Activated CD4-positive, alpha-beta T cell treated with anti-CD3 and anti-CD28 coated beads for 36 hours (primary cell): Measurements from ENCODE around the gene ZNF281. TPM values are rescaled to one million over a fixed set of nuclear protein-coding genes. Genes with fewer than 3 reads are reported as not detected.
"Not testable (repeated sequence)": the region's sequence is repeated elsewhere in the genome, so short reads cannot be mapped to it uniquely, and the experiment has no call there.

ENCODE experiments used
- ATAC-seq: fragments of 200-7000 bp; cut with Tn5 transposase; one replicate; pipeline ENCODE4 v1.10.0; 2021; ENCODE audit warnings: mild to moderate bottlenecking, moderate library complexity
- CTCF ChIA-PET: fragments of 350-600 bp; sonication (Branson Sonifier 250); formaldehyde crosslinking; loops from one replicate; lab custom pipeline; 2021; ENCODE audit warnings: antibody characterized with exemption; lab: Charles Lee
- POLR2A ChIA-PET: fragments of 350-600 bp; sonication (Branson Sonifier 250); formaldehyde crosslinking; loops from one replicate; lab custom pipeline; 2021; ENCODE audit warnings: antibody characterized with exemption, inconsistent platforms; lab: Charles Lee
- DNase-seq: peaks from one replicate; pipeline ENCODE4 v3.0.0-alpha.2; 2020
- H3K27ac Mint-ChIP-seq: one replicate; pipeline ENCODE4 v1.8.0; 2021; ENCODE audit warnings: mixed read lengths
- H3K27me3 Mint-ChIP-seq: one replicate; pipeline ENCODE4 v1.8.0; 2021; ENCODE audit warnings: mixed read lengths
- H3K36me3 Mint-ChIP-seq: one replicate; pipeline ENCODE4 v1.8.0; 2021; ENCODE audit warnings: low read depth, mixed read lengths
- H3K4me1 Mint-ChIP-seq: one replicate; pipeline ENCODE4 v1.8.0; 2021; ENCODE audit warnings: mixed read lengths
- H3K4me3 Mint-ChIP-seq: one replicate; pipeline ENCODE4 v1.8.0; 2021; ENCODE audit warnings: mild to moderate bottlenecking, moderate library complexity, mixed read lengths
- H3K9me3 Mint-ChIP-seq: one replicate; pipeline ENCODE4 v1.8.0; 2021; ENCODE audit warnings: low read depth, mixed read lengths
- intact Hi-C, 2 experiments: fragments of 100-400 bp; cut with DNase I in 1 of 2; cut with micrococcal nuclease in 1 of 2; formaldehyde crosslinking; loops; one replicate each; pipeline versions ENCODE4 v1.14.2 to v1.15.1; 2022 to 2024; cut with DNase I, micrococcal nuclease
- total RNA-seq, 2 experiments: library from RNA; stranded (reverse); gene quantifications; one replicate each; pipeline ENCODE4 v1.2.3, GENCODE V29; 2021

ZNF281 gene
- total RNA-seq, 2 experiments from 2014 or later, result 10.8 to 13.5 TPM

GRCh38 chr1:200428482-200429205 lies 18.8 kb upstream of the ZNF281 start:
- Mint-ChIP-seq H3K4me1 (peaks cover 13% of the 10 kb centered on the region), H3K27ac (no peak overlapping the region), H3K9me3 (no peaks in the 10 kb centered on the region), H3K36me3 (no peaks in the 10 kb centered on the region), H3K27me3 (no peaks in the 10 kb centered on the region), H3K4me3 (no peak overlapping the region)
- DNase-seq (no peak), ATAC-seq (peak; percentile 60)
- ChIA-PET CTCF (no interaction called here), POLR2A (no interaction called here)
- intact Hi-C loops, result no loop called here

DNA sequence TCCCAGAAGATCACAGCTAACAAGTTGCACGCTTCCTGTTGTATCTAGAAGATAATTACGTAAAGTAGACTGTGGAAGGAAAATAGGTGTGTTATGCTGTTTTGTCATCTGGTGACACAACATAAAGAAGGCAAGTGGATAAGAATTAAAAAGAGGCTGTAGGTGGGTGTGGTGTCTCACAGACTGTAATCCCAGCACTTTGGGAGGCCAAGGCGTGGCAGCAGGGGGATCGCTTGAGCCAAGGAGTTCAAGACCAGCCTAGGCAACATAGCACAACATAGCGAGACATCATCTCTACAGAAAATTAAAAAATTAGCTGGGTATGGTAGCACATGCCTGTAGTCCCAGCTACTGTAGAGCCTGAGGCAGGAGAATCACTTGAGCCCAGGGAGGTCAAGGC lies 17.9 kb upstream of the ZNF281 start:
- ChIA-PET POLR2A (no interaction called here), CTCF (no interaction called here)
- Mint-ChIP-seq H3K27me3 (no peaks in the 10 kb centered on the region), H3K27ac (no peak overlapping the region), H3K4me1 (peaks cover 11% of the 10 kb centered on the region), H3K9me3 (no peaks in the 10 kb centered on the region), H3K4me3 (no peak overlapping the region), H3K36me3 (no peaks in the 10 kb centered on the region)
- intact Hi-C loops, result no loop called here
- ATAC-seq (no peak), DNase-seq (no peak)

DNA sequence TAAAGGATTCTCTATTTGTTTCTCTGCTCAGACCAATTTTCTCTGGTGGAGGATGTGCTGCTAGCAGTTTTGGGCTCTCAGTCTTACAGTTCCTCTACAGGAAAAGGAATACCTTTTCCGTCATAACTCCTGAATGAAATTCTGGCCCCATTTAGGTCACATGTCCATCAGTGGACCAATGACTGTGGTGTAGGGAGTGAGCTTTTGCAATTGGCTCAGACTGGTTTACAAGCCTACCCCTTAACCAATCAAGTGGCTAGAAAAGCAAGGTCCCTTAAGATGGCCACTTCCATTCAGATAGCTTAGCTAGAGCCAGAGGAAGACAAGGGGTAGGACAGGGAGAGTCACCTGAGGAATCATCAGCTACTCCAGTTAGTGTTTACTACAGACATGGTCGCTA lies 16.4 kb upstream of the ZNF281 start:
- ChIA-PET CTCF (interaction anchor here (0.6 to 1.0 kb wide), 2 partner anchors 84 to 129 kb away, joined by 3 read pairs; no protein-coding TSS in a partner anchor), POLR2A (no interaction called here)
- no peaks in the 10 kb centered on the region for H3K27me3 Mint-ChIP-seq
- no peak for ATAC-seq
- H3K4me1 Mint-ChIP-seq, result peaks cover 8% of the 10 kb centered on the region
- H3K36me3 Mint-ChIP-seq, result no peaks in the 10 kb centered on the region
- no peak overlapping the region for H3K27ac Mint-ChIP-seq
- DNase-seq, result no peak
- intact Hi-C loops, result no loop called here
- no peak overlapping the region for H3K4me3 Mint-ChIP-seq
- H3K9me3 Mint-ChIP-seq, result no peaks in the 10 kb centered on the region

GRCh38 chr1:200423235-200423634 lies 13.4 kb upstream of the ZNF281 start:
- H3K27me3 Mint-ChIP-seq, result no peaks in the 10 kb centered on the region
- no peaks in the 10 kb centered on the region for H3K36me3 Mint-ChIP-seq
- H3K9me3 Mint-ChIP-seq, result no peaks in the 10 kb centered on the region
- intact Hi-C loops, result no loop called here
- no peak overlapping the region for H3K4me3 Mint-ChIP-seq
- ATAC-seq (no peak), DNase-seq (no peak)
- CTCF ChIA-PET, result no interaction called here
- H3K27ac Mint-ChIP-seq, result no peak overlapping the region
- H3K4me1 Mint-ChIP-seq, result peaks cover 4% of the 10 kb centered on the region
- POLR2A ChIA-PET, result no interaction called here

GRCh38 chr1:200422211-200422610 lies 12.4 kb upstream of the ZNF281 start:
- H3K9me3 Mint-ChIP-seq, result no peaks in the 10 kb centered on the region

GRCh38 chr1:200415789-200416593 lies 6.2 kb upstream of the ZNF281 start:
- ATAC-seq, result peak; percentile 33
- intact Hi-C loops, result no loop called here
- POLR2A ChIA-PET, result no interaction called here
- H3K9me3 Mint-ChIP-seq, result no peaks in the 10 kb centered on the region
- no peaks in the 10 kb centered on the region for H3K27me3 Mint-ChIP-seq
- no peak overlapping the region for H3K27ac Mint-ChIP-seq
- H3K4me1 Mint-ChIP-seq, result peaks cover 9% of the 10 kb centered on the region
- no peak for DNase-seq
- no peaks in the 10 kb centered on the region for H3K36me3 Mint-ChIP-seq
- H3K4me3 Mint-ChIP-seq, result no peak overlapping the region
- CTCF ChIA-PET, result interaction anchor here (0.9 kb wide), 2 partner anchors 143 to 272 kb away, joined by 3 read pairs; no protein-coding TSS in a partner anchor

More at GRCh38 chr1:200422211-200422610, 12.4 kb upstream of the ZNF281 start:
- intact Hi-C loops, result no loop called here
- H3K4me1 Mint-ChIP-seq, result no peaks in the 10 kb centered on the region
- POLR2A ChIA-PET, result no interaction called here
- CTCF ChIA-PET, result interaction anchor here (1.6 kb wide), 1 partner anchor 9 kb away, joined by 4 read pairs; no protein-coding TSS in a partner anchor
- no peak for ATAC-seq
- H3K27ac Mint-ChIP-seq, result no peak overlapping the region
- H3K27me3 Mint-ChIP-seq, result no peaks in the 10 kb centered on the region
- no peaks in the 10 kb centered on the region for H3K36me3 Mint-ChIP-seq
- DNase-seq, result no peak
- H3K4me3 Mint-ChIP-seq, result no peak overlapping the region

DNA sequence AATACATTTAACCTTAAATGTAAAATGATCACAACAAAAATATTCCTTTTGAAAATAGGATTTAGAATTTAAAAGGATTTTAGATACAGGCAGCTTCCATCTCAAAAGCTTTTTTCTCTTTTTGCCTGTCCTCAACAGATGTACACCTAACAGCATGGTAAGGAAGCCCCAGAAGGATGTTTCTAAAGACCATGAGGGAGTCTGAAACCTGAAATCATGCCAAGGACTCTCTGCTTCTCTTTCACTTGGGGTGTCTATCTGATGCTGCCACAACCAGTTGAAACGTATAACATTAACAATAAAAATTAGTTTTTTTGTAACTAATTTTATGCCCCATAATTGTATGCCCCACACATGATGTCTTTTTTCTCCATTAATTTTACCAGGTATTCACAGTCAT lies 5.4 kb upstream of the ZNF281 start:
- H3K36me3 Mint-ChIP-seq, result no peaks in the 10 kb centered on the region
- H3K27ac Mint-ChIP-seq, result no peak overlapping the region
- DNase-seq (no peak), ATAC-seq (no peak)
- H3K9me3 Mint-ChIP-seq, result no peaks in the 10 kb centered on the region
- intact Hi-C loops, result no loop called here
- peaks cover 15% of the 10 kb centered on the region for H3K4me1 Mint-ChIP-seq
- CTCF ChIA-PET, result interaction anchor here (0.9 kb wide), 1 partner anchor 144 kb away, joined by 3 read pairs; no protein-coding TSS in a partner anchor
- no peaks in the 10 kb centered on the region for H3K27me3 Mint-ChIP-seq
- H3K4me3 Mint-ChIP-seq, result no peak overlapping the region
- POLR2A ChIA-PET, result no interaction called here

GRCh38 chr1:200414657-200415056 lies 4.8 kb upstream of the ZNF281 start:
- POLR2A ChIA-PET, result no interaction called here
- H3K4me1 Mint-ChIP-seq, result peaks cover 19% of the 10 kb centered on the region
- ATAC-seq (no peak), DNase-seq (no peak)
- H3K27ac Mint-ChIP-seq, result no peak overlapping the region
- H3K9me3 Mint-ChIP-seq, result no peaks in the 10 kb centered on the region
- H3K27me3 Mint-ChIP-seq, result no peaks in the 10 kb centered on the region
- CTCF ChIA-PET, result no interaction called here
- H3K4me3 Mint-ChIP-seq, result no peak overlapping the region
- H3K36me3 Mint-ChIP-seq, result peaks cover 2% of the 10 kb centered on the region
- intact Hi-C loops, result loop anchor here in 1 of 2 experiments (5.0 kb wide), 1 partner anchor 58 kb away; no protein-coding TSS in a partner anchor

- ATAC-seq, H3K27ac Mint-ChIP-seq, H3K27me3 Mint-ChIP-seq, DNase-seq, H3K36me3 Mint-ChIP-seq, H3K4me3 Mint-ChIP-seq, H3K9me3 Mint-ChIP-seq, POLR2A ChIA-PET: not testable (repeated sequence)
- intact Hi-C loops, result loop anchor here in 1 of 2 experiments (5.0 kb wide), 1 partner anchor 59 kb away; no protein-coding TSS in a partner anchor
- CTCF ChIA-PET, result interaction anchor here (0.5 kb wide), 1 partner anchor 26 kb away, joined by 3 read pairs; no protein-coding TSS in a partner anchor
- peaks cover 24% of the 10 kb centered on the region for H3K4me1 Mint-ChIP-seq
Observed at GRCh38 chr1:200413766-200414165, 3.9 kb upstream of the ZNF281 start.

DNA sequence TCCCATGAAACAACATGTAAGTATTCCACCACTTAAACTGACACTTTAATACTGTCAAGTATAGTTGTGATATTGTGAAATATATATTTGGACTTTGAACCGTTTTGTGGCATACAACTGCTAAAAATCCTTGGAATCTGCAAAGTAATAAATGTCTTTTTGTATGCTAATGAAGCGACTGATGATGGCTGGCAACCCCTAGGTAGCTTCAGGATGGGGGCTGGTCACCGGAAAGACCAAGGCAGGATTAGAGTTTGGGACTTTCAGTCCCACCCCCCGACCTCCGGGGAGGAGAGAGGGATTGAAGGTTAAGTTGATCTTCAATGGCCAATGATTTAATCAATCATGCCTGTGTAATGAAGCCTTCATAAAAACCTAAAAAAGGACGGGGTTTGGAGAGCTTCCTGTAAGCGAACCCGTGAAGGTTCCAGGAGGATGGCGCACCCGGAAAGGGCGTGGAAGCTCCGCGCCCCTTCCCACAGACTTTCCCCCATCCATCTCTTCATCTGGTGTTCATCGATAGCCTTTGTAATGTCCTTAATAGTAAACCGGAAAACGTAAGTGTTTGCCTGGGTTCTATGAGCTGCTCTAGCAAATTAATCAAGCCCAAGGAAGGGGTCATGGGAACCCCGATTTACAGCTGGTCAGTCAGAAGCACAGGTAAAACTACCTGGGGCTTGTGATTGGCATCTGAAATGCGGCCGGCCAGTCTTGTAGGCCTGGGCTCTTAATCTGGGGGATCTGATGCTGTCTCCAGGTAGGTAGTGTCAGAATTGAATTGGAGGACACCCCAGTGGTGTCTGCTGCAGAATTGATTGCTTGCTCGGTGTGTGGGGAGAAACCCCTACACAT lies 1.8 kb upstream of the ZNF281 start:
- Mint-ChIP-seq H3K4me1 (peaks cover 44% of the 10 kb centered on the region), H3K27me3 (no peaks in the 10 kb centered on the region), H3K36me3 (peaks cover 28% of the 10 kb centered on the region), H3K9me3 (no peaks in the 10 kb centered on the region), H3K4me3 (no peak overlapping the region), H3K27ac (no peak overlapping the region)
- intact Hi-C loops, result loop anchor here (2.0 to 5.0 kb wide), 2 partner anchors 61 to 261 kb away; no protein-coding TSS in a partner anchor
- ChIA-PET POLR2A (no interaction called here), CTCF (interaction anchor here (0.7 to 1.5 kb wide), 3 partner anchors 83 to 1677 kb away, joined by 3 to 4 read pairs (median 3); no protein-coding TSS in a partner anchor)
- ATAC-seq (no peak), DNase-seq (no peak)

- DNase-seq (peak; percentile 9), ATAC-seq (no peak)
- POLR2A ChIA-PET, result no interaction called here
- peak overlapping the region; percentile 93 for H3K27ac Mint-ChIP-seq
- H3K36me3 Mint-ChIP-seq, result peaks cover 39% of the 10 kb centered on the region
- peak overlapping the region; percentile 80 for H3K4me3 Mint-ChIP-seq
- intact Hi-C loops, result loop anchor here (1.0 to 5.0 kb wide), 7 partner anchors 38 to 260 kb away; partner anchors contain the start of genes DDX59 (in 1 of the 2) and KIF14 (in 1 of the 2)
- no peaks in the 10 kb centered on the region for H3K9me3 Mint-ChIP-seq
- H3K27me3 Mint-ChIP-seq, result no peaks in the 10 kb centered on the region
- peaks cover 49% of the 10 kb centered on the region for H3K4me1 Mint-ChIP-seq
- CTCF ChIA-PET, result no interaction called here
Observed at GRCh38 chr1:200410566-200410878, 686 bp upstream of the ZNF281 start.
